Keratinocyte (primary cell): ENCODE measurements around the gene NPPC. TPM values are rescaled to one million over a fixed set of nuclear protein-coding genes. Genes with fewer than 3 reads are reported as not detected.

Experiments
- DNase-seq: peaks from one replicate; pipeline ENCODE4 v3.0.0-alpha.2; 2011; ENCODE audit warnings: low read depth, missing footprints, low spot score
- FAIRE-seq: peaks from 2 replicates; lab custom pipeline; 2011; peaks lifted over from hg19 to GRCh38; lab: Jason Lieb, UNC
- H2AFZ ChIP-seq: 2 replicates; pipeline ENCODE4 v1.6.0; 2012; ENCODE audit warnings: low read length, control low read depth, inconsistent platforms; ENCODE audit not compliant: control insufficient read depth
- H3K27ac ChIP-seq: 2 replicates; pipeline ENCODE4 v1.5.1; 2011; ENCODE audit warnings: low read length; ENCODE audit not compliant: control insufficient read depth, insufficient read depth
- H3K27me3 ChIP-seq: 3 replicates; pipeline ENCODE4 v1.6.0; 2011; ENCODE audit warnings: low read length; ENCODE audit not compliant: control insufficient read depth, insufficient read depth; ENCODE audit errors: extremely low read depth
- H3K36me3 ChIP-seq, 2 experiments: 2 replicates in 1 of 2; 3 replicates in 1 of 2; pipeline ENCODE4 v1.5.1; 2011; ENCODE audit warnings: low read length in 2 of 2, mild to moderate bottlenecking in 1 of 2; ENCODE audit not compliant: control insufficient read depth in 2 of 2, insufficient read depth in 2 of 2; ENCODE audit errors: extremely low read depth in 1 of 2
- H3K4me1 ChIP-seq: 3 replicates; pipeline ENCODE4 v1.5.1; 2011; ENCODE audit warnings: low read length; ENCODE audit not compliant: control insufficient read depth, insufficient read depth; ENCODE audit errors: extremely low read depth
- H3K4me2 ChIP-seq: 3 replicates; pipeline ENCODE4 v1.6.0; 2011; ENCODE audit warnings: low read depth, low read length; ENCODE audit not compliant: control insufficient read depth, insufficient read depth; ENCODE audit errors: extremely low read depth
- H3K4me3 ChIP-seq, 3 experiments: fragments of 200-600 bp in 1 of 3; sonication (generic) in 1 of 3; 2 replicates in 2 of 3; 3 replicates in 1 of 3; pipeline ENCODE4 v1.5.1; 2011 to 2016; ENCODE audit warnings: low read length in 3 of 3, mild to moderate bottlenecking in 3 of 3, control low read depth in 2 of 3, inconsistent platforms in 1 of 3, low read depth in 1 of 3, mixed read lengths in 1 of 3, mixed run types in 1 of 3, moderate library complexity in 1 of 3; ENCODE audit not compliant: control insufficient read depth in 2 of 3, insufficient read depth in 2 of 3; ENCODE audit errors: extremely low read depth in 1 of 3
- H3K79me2 ChIP-seq: 2 replicates; pipeline ENCODE4 v1.6.0; 2012; ENCODE audit warnings: low read length; ENCODE audit not compliant: control insufficient read depth, insufficient read depth
- H3K9ac ChIP-seq: 3 replicates; pipeline ENCODE4 v1.6.0; 2011; ENCODE audit warnings: low read length; ENCODE audit not compliant: control insufficient read depth, insufficient read depth; ENCODE audit errors: extremely low read depth
- H3K9me1 ChIP-seq: 3 replicates; pipeline ENCODE4 v1.6.0; 2011; ENCODE audit warnings: low read length; ENCODE audit not compliant: control insufficient read depth, insufficient read depth; ENCODE audit errors: extremely low read depth
- H3K9me3 ChIP-seq: 2 replicates; pipeline ENCODE4 v1.5.1; 2012; ENCODE audit warnings: low read depth, low read length; ENCODE audit not compliant: control insufficient read depth
- H4K20me1 ChIP-seq: 3 replicates; pipeline ENCODE4 v1.6.0; 2011; ENCODE audit warnings: low read length; ENCODE audit not compliant: control insufficient read depth, insufficient read depth; ENCODE audit errors: extremely low read depth
- EZH2 ChIP-seq: IDR thresholded peaks from one replicate; pipeline ENCODE4 v1.6.1; 2012; ENCODE audit warnings: inconsistent platforms, mild to moderate bottlenecking, low read length, moderate library complexity
- dilution Hi-C: fragments of 300-500 bp; cut with MboI; formaldehyde crosslinking; loops from one replicate; pipeline ENCODE4 v1.7.0; 2020; ENCODE audit warnings: low sequenced_read_pairs; ENCODE audit not compliant: extremely low pct_ligation_motif_present
- polyA plus RNA-seq, 5 experiments: library from polyadenylated mRNA; depleted of rRNA in 3 of 5; stranded (reverse) in 3 of 5; stranded (forward) in 1 of 5; unstranded in 1 of 5; fragments of >200 nt; gene quantifications; 1 replicate in 1 of 5; 2 replicates in 3 of 5; 3 replicates in 1 of 5; pipeline versions ENCODE4 v1.2.1 to v1.2.3, GENCODE V29; 2011 to 2012; ENCODE audit warnings: missing spikeins in 2 of 5, low read depth in 1 of 5, low replicate concordance in 1 of 5
- TF ChIP-seq, protein P1 (sequence below), 3 experiments: IDR thresholded peaks in 1 of 3; conservative IDR thresholded peaks in 1 of 3; optimal IDR thresholded peaks in 1 of 3; 2 replicates in 2 of 3; 3 replicates in 1 of 3; pipeline versions ENCODE3 to v1.5.1; 2011; ENCODE audit warnings: low read length in 3 of 3, mild to moderate bottlenecking in 3 of 3, moderate library complexity in 2 of 3, control low read depth in 1 of 3, inconsistent platforms in 1 of 3; ENCODE audit not compliant: insufficient read depth in 2 of 3; ENCODE audit errors: extremely low read depth in 1 of 3

The NPPC gene
- polyA plus RNA-seq, 1 donor (not counting 4 experiments of a cell fraction or from before 2014, with no cell fraction given) = not detected

DNA sequence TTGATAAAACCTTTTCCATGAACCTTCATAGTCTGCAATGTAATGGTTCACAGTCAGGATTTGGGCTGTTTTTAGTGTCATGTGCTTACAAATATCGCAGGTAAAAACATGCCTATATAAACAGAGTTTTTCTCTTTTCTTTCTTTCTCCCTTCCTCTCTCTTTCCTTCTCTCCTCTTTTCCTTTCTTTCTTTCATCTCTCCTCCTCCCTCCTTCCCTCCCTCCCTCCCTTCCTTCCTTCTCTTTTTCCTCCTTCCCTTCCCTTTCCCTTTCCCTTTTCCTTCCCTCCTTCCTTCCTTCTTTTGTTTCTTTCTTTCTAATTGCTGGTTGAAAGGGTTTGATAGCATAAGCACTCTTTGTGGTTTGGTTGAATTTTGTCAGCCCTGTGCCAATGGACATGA is 9.6 kb upstream of the NPPC start:
- H3K4me3 ChIP-seq = no peak overlapping the region
- peaks cover 15% of the 10 kb centered on the region for H3K27me3 ChIP-seq
- H3K4me2 ChIP-seq = no peak overlapping the region
- H3K27ac ChIP-seq = no peak overlapping the region
- dilution Hi-C loops = no loop called here
- H3K9ac ChIP-seq = no peak overlapping the region
- H3K9me3 ChIP-seq = no peaks in the 10 kb centered on the region
- no peaks in the 10 kb centered on the region for H4K20me1 ChIP-seq
- TF ChIP-seq, protein P1, sequence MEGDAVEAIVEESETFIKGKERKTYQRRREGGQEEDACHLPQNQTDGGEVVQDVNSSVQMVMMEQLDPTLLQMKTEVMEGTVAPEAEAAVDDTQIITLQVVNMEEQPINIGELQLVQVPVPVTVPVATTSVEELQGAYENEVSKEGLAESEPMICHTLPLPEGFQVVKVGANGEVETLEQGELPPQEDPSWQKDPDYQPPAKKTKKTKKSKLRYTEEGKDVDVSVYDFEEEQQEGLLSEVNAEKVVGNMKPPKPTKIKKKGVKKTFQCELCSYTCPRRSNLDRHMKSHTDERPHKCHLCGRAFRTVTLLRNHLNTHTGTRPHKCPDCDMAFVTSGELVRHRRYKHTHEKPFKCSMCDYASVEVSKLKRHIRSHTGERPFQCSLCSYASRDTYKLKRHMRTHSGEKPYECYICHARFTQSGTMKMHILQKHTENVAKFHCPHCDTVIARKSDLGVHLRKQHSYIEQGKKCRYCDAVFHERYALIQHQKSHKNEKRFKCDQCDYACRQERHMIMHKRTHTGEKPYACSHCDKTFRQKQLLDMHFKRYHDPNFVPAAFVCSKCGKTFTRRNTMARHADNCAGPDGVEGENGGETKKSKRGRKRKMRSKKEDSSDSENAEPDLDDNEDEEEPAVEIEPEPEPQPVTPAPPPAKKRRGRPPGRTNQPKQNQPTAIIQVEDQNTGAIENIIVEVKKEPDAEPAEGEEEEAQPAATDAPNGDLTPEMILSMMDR (optimal IDR thresholded peaks at IDR 0.05 in 1 of 3, IDR thresholded peaks at IDR 0.05 in 1 of 3, conservative IDR thresholded peaks at IDR 0.05 in 1 of 3; ENCODE audit: extremely low read depth in 1 of 3, insufficient read depth in 2 of 3, low read length in 3 of 3) = no peak
- no peak for TF ChIP-seq EZH2
- H3K79me2 ChIP-seq = no peaks in the 10 kb centered on the region
- H2AFZ ChIP-seq = no peak overlapping the region
- H3K36me3 ChIP-seq = no peaks in the 10 kb centered on the region
- no peaks in the 10 kb centered on the region for H3K4me1 ChIP-seq
- FAIRE-seq (no peak), DNase-seq (no peak)
- H3K9me1 ChIP-seq = no peaks in the 10 kb centered on the region

DNA sequence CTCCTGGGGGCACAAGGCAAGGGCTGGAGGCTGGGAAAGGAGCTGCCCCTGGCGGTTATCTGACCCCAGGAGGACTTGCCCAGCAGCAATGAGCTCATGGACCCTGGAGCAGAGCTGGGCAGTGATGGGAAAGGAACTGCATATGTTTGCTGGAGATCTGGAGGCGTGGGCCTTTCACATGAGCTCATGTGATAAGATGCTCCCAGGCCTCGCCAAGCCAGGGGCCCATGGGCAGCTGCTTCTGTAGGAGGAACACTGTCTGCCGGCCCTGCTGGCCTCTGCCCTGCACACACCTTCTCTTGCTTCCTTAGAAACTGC is 9.0 kb upstream of the NPPC start:
- Histone ChIP-seq H3K4me1 (no peaks in the 10 kb centered on the region), H3K4me3 (no peak overlapping the region), H4K20me1 (no peaks in the 10 kb centered on the region), H3K9me1 (no peaks in the 10 kb centered on the region), H3K9ac (no peak overlapping the region), H2AFZ (no peak overlapping the region), H3K27me3 (peaks cover 17% of the 10 kb centered on the region), H3K36me3 (no peaks in the 10 kb centered on the region), H3K79me2 (no peaks in the 10 kb centered on the region), H3K27ac (no peak overlapping the region), H3K4me2 (no peak overlapping the region), H3K9me3 (no peaks in the 10 kb centered on the region)
- DNase-seq = no peak
- no peak for FAIRE-seq
- no peak for TF ChIP-seq EZH2
- TF ChIP-seq, protein P1 (optimal IDR thresholded peaks at IDR 0.05 in 1 of 3, IDR thresholded peaks at IDR 0.05 in 1 of 3, conservative IDR thresholded peaks at IDR 0.05 in 1 of 3; ENCODE audit: extremely low read depth in 1 of 3, insufficient read depth in 2 of 3, low read length in 3 of 3) = no peak
- dilution Hi-C loops = no loop called here
